GM13976 (cell line): Measurements from ENCODE around the gene TOP2B.

Experiments
- DNase-seq: peaks from one replicate; pipeline ENCODE4 v3.0.0; 2012; ENCODE audit warnings: low spot score
- in situ Hi-C: fragments of 300-500 bp; cut with MboI; formaldehyde crosslinking; loops from one replicate; pipeline ENCODE4 v1.12.0; 2022; ENCODE audit warnings: low sequenced_read_pairs, mixed read lengths, inconsistent platforms; ENCODE audit not compliant: unreplicated experiment
- TF ChIP-seq, protein P1 (sequence below): IDR thresholded peaks from 2 replicates; pipeline ENCODE4 v1.5.1; 2012; ENCODE audit warnings: borderline replicate concordance, mild to moderate bottlenecking; ENCODE audit not compliant: insufficient read depth; ENCODE audit errors: extremely low read depth, missing control alignments, control extremely low read depth

The TOP2B gene

DNA sequence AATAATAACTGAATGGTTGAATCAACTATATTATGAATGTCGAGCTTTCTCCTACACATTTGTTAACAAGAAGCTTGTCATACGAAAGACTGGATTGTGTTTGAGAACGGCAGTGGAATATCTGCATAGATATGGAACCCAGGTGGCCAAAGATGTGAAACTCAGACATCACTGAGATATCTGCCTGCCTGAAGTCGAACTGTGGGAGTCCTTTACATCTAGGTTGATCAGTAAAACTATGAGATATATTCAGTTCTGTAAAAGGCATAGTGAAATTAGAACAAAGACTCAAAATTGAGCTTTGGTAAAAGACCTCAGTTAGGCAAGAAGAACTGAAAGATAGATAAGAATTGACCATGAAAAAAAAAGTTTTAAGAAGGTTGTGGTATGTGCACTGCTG lies 41.5 kb upstream of the TOP2B start:
- DNase-seq, result no peak
- TF ChIP-seq, protein P1, sequence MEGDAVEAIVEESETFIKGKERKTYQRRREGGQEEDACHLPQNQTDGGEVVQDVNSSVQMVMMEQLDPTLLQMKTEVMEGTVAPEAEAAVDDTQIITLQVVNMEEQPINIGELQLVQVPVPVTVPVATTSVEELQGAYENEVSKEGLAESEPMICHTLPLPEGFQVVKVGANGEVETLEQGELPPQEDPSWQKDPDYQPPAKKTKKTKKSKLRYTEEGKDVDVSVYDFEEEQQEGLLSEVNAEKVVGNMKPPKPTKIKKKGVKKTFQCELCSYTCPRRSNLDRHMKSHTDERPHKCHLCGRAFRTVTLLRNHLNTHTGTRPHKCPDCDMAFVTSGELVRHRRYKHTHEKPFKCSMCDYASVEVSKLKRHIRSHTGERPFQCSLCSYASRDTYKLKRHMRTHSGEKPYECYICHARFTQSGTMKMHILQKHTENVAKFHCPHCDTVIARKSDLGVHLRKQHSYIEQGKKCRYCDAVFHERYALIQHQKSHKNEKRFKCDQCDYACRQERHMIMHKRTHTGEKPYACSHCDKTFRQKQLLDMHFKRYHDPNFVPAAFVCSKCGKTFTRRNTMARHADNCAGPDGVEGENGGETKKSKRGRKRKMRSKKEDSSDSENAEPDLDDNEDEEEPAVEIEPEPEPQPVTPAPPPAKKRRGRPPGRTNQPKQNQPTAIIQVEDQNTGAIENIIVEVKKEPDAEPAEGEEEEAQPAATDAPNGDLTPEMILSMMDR, result no peak
- in situ Hi-C loops, result no loop called here

DNA sequence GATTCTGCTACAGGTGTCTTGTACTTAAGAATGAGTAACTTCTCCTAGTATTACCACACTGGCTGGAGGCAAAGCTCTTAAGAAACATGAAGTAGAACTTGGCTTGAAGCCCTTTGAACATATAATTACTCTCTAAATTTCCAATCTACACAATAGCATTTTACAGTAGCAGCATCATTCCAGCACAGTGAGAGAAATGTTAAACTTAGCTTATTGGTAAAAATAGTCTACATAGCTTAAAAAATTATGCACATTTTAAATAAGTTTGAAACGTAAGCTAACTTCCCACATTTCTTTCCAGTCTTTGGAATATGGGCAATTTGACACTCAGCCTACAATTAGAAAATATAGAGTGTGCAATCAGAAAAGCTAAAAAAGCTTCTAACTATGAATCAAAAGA lies 32.8 kb upstream of the TOP2B start:
- TF ChIP-seq, protein P1, result no peak
- in situ Hi-C loops, result no loop called here
- no peak for DNase-seq

DNA sequence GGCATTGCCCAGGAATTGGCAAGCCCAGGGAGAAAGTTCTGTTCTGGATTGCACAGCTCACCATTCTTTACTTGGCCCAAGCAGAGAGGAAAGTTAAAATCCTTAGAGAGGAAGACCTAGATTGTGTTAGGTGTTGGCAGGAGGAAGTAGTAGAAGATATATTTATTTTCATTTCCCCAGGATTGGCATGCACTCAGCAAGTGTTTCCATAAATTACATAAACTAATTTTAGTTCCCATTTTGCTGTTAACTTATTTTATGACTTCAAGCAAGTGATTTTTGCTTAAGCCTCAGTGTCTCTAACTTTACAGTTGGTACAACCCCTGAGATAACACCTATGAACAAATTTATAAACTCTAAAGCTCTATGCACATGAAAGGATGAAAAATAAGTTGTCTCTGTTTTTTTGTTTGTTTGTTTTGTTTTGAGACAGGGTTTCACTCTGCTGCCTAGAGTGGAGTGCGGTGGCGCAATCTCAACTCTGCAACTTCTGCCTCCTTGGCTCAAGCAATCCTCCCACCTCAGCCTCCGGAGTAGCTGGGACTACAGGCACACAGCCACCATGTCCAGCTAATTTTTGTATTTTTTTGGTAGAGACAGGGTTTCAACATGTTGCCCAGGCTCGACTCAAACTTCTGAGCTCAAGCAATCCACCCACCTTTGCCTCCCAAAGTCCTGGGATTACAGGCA lies 31.2 kb upstream of the TOP2B start:
- no peak for DNase-seq
- TF ChIP-seq, protein P1, result no peak
- in situ Hi-C loops, result no loop called here

DNA sequence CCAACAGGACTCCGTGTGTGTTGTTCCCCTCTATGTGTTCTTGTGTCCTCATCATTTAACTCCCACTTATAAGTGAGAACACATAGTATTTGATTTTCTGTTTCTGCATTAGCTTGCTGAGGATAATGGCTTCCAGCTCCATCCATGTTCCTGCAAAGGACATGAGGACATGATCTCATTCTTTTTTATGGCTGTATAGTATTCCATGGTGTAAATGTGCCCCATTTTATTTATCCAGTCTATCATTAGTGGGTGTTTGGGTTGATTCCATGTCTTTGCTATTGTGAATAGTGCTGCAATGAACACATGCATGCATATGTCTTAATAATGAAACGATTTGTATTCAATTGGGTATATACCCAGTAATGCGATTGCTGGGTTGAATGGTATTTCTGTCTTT lies 28.5 kb upstream of the TOP2B start:
- no peak for DNase-seq
- TF ChIP-seq, protein P1, result no peak
- in situ Hi-C loops, result no loop called here

DNA sequence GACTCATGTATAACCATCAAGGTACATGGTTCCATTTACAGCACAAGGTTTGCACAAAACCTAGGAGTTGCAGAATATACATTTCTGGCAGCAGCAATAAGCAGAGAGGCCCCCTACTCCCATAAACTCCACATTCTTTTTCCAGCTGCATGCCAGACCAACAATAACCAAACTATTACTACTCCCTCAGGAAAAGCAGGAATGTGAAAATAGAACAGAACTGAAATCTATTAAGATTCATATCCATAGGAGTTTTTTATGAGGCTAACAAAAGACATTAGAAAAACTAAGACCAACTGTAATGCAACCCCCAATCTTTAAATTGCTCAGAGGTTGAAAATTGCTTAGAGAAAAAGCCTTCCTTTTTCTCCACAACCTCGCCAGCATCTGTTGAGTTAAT lies 27.6 kb upstream of the TOP2B start:
- TF ChIP-seq, protein P1, result no peak
- DNase-seq, result no peak
- in situ Hi-C loops, result no loop called here

DNA sequence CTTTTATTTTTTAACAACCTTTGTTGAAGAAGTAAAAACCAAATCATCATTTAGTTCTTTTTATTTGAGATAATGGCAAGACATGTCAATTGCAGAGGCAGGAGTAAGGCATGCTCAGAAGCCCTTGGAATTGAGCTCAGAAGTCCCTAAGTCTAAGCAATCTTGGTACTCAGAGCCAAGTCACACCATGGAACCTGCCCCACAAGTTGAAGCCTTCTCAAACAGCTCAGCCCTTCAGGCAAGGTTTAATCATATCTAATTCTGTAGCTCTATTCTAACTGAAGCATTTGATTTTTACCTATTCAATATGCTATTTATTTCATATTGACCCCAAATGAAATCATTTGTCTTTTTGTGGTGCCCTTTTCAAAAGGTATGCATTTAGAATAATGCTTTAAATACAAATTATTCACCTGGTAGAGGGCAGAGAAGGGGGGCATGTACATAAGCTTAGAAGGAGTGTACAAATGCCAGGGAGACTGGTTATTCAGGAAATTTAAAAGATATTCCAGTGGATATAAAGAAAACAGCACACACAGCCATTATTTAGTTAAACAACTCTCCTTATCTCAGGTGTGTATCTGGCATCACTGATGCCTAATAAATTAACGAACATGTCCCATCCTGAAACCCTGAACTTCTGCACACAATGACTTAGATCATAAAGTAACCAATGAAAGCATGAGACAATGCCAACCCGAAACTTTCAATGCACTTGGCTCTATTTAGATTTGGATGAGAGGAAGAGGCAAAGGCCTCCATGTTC lies 26.2 kb upstream of the TOP2B start:
- in situ Hi-C loops, result no loop called here
- DNase-seq, result no peak
- TF ChIP-seq, protein P1, result no peak

DNA sequence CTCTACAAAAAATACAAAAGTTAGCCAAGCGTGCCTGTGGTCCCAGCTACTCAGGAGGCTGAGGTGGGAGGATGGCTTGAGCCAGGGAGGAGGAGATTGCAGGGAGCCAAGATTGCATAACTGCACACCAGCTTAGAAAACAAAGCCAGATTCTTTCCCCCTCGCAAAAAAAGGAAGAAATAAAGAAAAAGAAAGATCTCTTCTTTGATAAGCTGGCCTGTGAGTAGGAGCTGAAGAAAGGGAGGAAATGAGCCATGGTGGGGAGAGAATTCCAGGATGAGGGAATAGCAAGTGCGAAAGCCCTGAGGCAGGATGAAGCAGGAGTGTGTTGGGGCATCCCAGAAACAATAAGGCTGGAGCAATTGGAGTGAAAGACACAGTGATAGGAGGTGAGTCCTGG lies 24.5 kb upstream of the TOP2B start:
- in situ Hi-C loops, result no loop called here
- DNase-seq, result no peak
- TF ChIP-seq, protein P1, result no peak
